Measurements from ENCODE around the gene FOXD1.

DNA sequence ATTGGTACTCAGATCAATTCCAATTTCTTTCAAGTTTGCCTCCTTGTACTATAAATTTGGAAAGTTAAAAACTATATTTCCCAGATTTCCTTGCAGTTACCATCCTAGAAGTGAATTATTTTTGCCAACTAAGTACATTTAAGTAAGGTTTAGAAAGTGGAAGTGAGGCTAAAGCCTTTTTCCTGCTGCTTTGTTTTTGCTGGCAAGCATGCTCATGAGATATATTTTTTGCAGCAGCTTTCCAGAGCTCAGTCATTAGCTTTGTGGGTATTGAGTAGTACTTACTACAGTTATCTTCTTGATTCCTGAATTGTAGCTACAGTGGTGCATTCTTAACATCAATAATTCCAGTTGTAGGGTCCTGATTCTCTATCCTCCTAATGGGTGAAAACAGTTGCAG lies 46.1 kb upstream of the FOXD1 start:
- TF ChIP-seq, protein P1, sequence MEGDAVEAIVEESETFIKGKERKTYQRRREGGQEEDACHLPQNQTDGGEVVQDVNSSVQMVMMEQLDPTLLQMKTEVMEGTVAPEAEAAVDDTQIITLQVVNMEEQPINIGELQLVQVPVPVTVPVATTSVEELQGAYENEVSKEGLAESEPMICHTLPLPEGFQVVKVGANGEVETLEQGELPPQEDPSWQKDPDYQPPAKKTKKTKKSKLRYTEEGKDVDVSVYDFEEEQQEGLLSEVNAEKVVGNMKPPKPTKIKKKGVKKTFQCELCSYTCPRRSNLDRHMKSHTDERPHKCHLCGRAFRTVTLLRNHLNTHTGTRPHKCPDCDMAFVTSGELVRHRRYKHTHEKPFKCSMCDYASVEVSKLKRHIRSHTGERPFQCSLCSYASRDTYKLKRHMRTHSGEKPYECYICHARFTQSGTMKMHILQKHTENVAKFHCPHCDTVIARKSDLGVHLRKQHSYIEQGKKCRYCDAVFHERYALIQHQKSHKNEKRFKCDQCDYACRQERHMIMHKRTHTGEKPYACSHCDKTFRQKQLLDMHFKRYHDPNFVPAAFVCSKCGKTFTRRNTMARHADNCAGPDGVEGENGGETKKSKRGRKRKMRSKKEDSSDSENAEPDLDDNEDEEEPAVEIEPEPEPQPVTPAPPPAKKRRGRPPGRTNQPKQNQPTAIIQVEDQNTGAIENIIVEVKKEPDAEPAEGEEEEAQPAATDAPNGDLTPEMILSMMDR (conservative IDR thresholded peaks at IDR 0.05; ENCODE audit: low read depth, low read length) = no peak
- no peak for TF ChIP-seq EZH2 (IDR thresholded peaks at IDR 0.05; ENCODE audit: borderline replicate concordance, low read depth, low read length, poor library complexity, severe bottlenecking)

All from A673 (cell line).